ENCODE measurements around the gene MLST8.

DNA sequence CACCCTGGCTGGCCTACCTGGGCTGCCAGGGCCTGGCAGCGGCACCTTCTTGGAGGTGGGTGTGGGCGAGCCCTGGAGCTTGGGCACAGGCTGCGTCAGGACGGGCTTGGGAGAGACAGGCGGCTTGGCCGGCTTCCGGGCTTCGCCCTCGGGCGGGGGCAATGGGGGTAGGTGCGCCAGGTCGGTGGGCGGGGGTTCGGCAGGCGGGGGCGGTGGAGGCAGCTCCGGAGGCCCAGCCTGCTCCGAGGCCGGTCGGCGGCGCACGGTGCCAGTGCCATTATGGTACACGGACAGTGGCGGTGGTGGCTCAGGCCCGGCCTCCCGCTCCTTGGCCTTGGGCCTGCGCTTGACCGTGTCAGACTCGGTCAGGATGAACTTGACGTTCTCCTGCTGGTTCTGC lies 25.7 kb upstream of the MLST8 start:
- TF ChIP-seq SUZ12 (IDR thresholded peaks at IDR 0.05) = no peak
- no peak for TF ChIP-seq NFRKB (IDR thresholded peaks at IDR 0.05)
- no peak for TF ChIP-seq FOXM1 (IDR thresholded peaks at IDR 0.05; ENCODE audit: borderline replicate concordance)
- TF ChIP-seq TARDBP (IDR thresholded peaks at IDR 0.05) = no peak
- TF ChIP-seq, protein P1, sequence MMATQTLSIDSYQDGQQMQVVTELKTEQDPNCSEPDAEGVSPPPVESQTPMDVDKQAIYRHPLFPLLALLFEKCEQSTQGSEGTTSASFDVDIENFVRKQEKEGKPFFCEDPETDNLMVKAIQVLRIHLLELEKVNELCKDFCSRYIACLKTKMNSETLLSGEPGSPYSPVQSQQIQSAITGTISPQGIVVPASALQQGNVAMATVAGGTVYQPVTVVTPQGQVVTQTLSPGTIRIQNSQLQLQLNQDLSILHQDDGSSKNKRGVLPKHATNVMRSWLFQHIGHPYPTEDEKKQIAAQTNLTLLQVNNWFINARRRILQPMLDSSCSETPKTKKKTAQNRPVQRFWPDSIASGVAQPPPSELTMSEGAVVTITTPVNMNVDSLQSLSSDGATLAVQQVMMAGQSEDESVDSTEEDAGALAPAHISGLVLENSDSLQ (IDR thresholded peaks at IDR 0.05) = no peak
- TF ChIP-seq BHLHE40 (IDR thresholded peaks at IDR 0.05; ENCODE audit: borderline replicate concordance) = no peak
- TF ChIP-seq FOXA1 (IDR thresholded peaks at IDR 0.05) = no peak
- no peak for TF ChIP-seq SP1 (IDR thresholded peaks at IDR 0.05)
- TF ChIP-seq FOXK2 (IDR thresholded peaks at IDR 0.05) = no peak
- no peak for TF ChIP-seq CTBP1 (IDR thresholded peaks at IDR 0.05; ENCODE audit: borderline replicate concordance)
- TF ChIP-seq HDGF (IDR thresholded peaks at IDR 0.05; ENCODE audit: borderline replicate concordance) = no peak
- TF ChIP-seq ARNT (IDR thresholded peaks at IDR 0.05) = no peak
- TF ChIP-seq ELF4 (IDR thresholded peaks at IDR 0.05) = no peak
